Astrocyte (in vitro differentiated cells and primary cell): ENCODE measurements around the gene NHLRC4. TPM values are rescaled to one million over a fixed set of nuclear protein-coding genes. Genes with fewer than 3 reads are reported as not detected.

Source experiments
- DNase-seq: peaks from one replicate; pipeline ENCODE4 v3.0.0-alpha.2; 2010; ENCODE audit warnings: low read depth
- FAIRE-seq: peaks from 2 replicates; lab custom pipeline; 2011; peaks lifted over from hg19 to GRCh38; lab: Jason Lieb, UNC
- H2AFZ ChIP-seq: 2 replicates; pipeline ENCODE4 v1.6.0; 2012; ENCODE audit warnings: low read depth, low read length, inconsistent platforms
- H3K27ac ChIP-seq: 2 replicates; pipeline ENCODE4 v1.5.1; 2011; ENCODE audit warnings: low read depth, low read length, inconsistent platforms
- H3K27me3 ChIP-seq: 2 replicates; pipeline ENCODE4 v1.6.0; 2011; ENCODE audit warnings: low read length, inconsistent platforms; ENCODE audit not compliant: insufficient read depth
- H3K36me3 ChIP-seq: 2 replicates; pipeline ENCODE4 v1.5.1; 2011; ENCODE audit warnings: low read length, inconsistent platforms; ENCODE audit not compliant: insufficient read depth
- H3K4me1 ChIP-seq: 2 replicates; pipeline ENCODE4 v1.5.1; 2011; ENCODE audit warnings: low read length, inconsistent platforms; ENCODE audit not compliant: insufficient read depth
- H3K4me2 ChIP-seq: 2 replicates; pipeline ENCODE4 v1.6.0; 2012; ENCODE audit warnings: low read length, inconsistent platforms
- H3K4me3 ChIP-seq: 2 replicates; pipeline ENCODE4 v1.5.1; 2011; ENCODE audit warnings: low read depth, mild to moderate bottlenecking, low read length, inconsistent platforms; ENCODE audit not compliant: insufficient read depth
- H3K79me2 ChIP-seq: 2 replicates; pipeline ENCODE4 v1.6.0; 2012; ENCODE audit warnings: mild to moderate bottlenecking, low read length, inconsistent platforms; ENCODE audit not compliant: insufficient read depth
- H3K9ac ChIP-seq: 2 replicates; pipeline ENCODE4 v1.6.0; 2012; ENCODE audit warnings: mild to moderate bottlenecking, low read length, inconsistent platforms
- H3K9me3 ChIP-seq: 2 replicates; pipeline ENCODE4 v1.5.1; 2012; ENCODE audit warnings: low read depth, mild to moderate bottlenecking, low read length, inconsistent platforms; ENCODE audit not compliant: insufficient read depth
- H4K20me1 ChIP-seq: 2 replicates; pipeline ENCODE4 v1.6.0; 2012; ENCODE audit warnings: low read length, inconsistent platforms; ENCODE audit not compliant: insufficient read depth
- H3K27ac Mint-ChIP-seq: one replicate; pipeline ENCODE4 v1.8.0; 2021; ENCODE audit warnings: mild to moderate bottlenecking, mixed read lengths; ENCODE audit not compliant: unreplicated experiment
- H3K27me3 Mint-ChIP-seq: one replicate; pipeline ENCODE4 v1.8.0; 2021; ENCODE audit warnings: low read depth, mixed read lengths; ENCODE audit not compliant: unreplicated experiment
- H3K36me3 Mint-ChIP-seq: one replicate; pipeline ENCODE4 v1.8.0; 2021; ENCODE audit warnings: low read depth, mixed read lengths; ENCODE audit not compliant: unreplicated experiment
- H3K4me1 Mint-ChIP-seq: one replicate; pipeline ENCODE4 v1.8.0; 2021; ENCODE audit warnings: low read depth, mixed read lengths; ENCODE audit not compliant: unreplicated experiment
- H3K4me3 Mint-ChIP-seq: one replicate; pipeline ENCODE4 v1.8.0; 2021; ENCODE audit warnings: mild to moderate bottlenecking, moderate library complexity, mixed read lengths; ENCODE audit not compliant: unreplicated experiment
- H3K9me3 Mint-ChIP-seq: one replicate; pipeline ENCODE4 v1.8.0; 2021; ENCODE audit warnings: mild to moderate bottlenecking, mixed read lengths; ENCODE audit not compliant: unreplicated experiment
- EZH2 ChIP-seq: IDR thresholded peaks from 2 replicates; pipeline ENCODE4 v1.6.1; 2012; ENCODE audit warnings: mild to moderate bottlenecking, low read length, inconsistent platforms; ENCODE audit not compliant: insufficient read depth
- total RNA-seq: library from RNA; stranded (reverse); gene quantifications from 2 replicates; pipeline ENCODE4 v1.2.1, GENCODE V29; 2021
- TF ChIP-seq, protein P1 (sequence below): IDR thresholded peaks from 2 replicates; pipeline ENCODE4 v1.5.1; 2011; ENCODE audit warnings: low read depth, mild to moderate bottlenecking, inconsistent platforms, low read length, moderate library complexity; ENCODE audit not compliant: insufficient read depth

Gene NHLRC4
- total RNA-seq, 1 donor from 2014 or later: 0.73 TPM

GRCh38 chr16:606656-607307, 40.0 kb downstream of the NHLRC4 start:
- Histone ChIP-seq H3K27me3 (no peaks in the 10 kb centered on the region), H3K4me3 (no peak overlapping the region), H3K79me2 (peaks cover 41% of the 10 kb centered on the region), H3K36me3 (no peaks in the 10 kb centered on the region), H3K9ac (no peak overlapping the region), H4K20me1 (peaks cover 68% of the 10 kb centered on the region), H3K27ac (no peak overlapping the region), H3K4me1 (no peaks in the 10 kb centered on the region), H3K9me3 (no peaks in the 10 kb centered on the region), H2AFZ (no peak overlapping the region), H3K4me2 (no peak overlapping the region)
- H3K27ac Mint-ChIP-seq: no peak overlapping the region
- peaks cover 3% of the 10 kb centered on the region for H3K4me1 Mint-ChIP-seq
- no peak for FAIRE-seq
- peaks cover 9% of the 10 kb centered on the region for H3K9me3 Mint-ChIP-seq
- no peak overlapping the region for H3K4me3 Mint-ChIP-seq
- no peaks in the 10 kb centered on the region for H3K27me3 Mint-ChIP-seq
- no peak for TF ChIP-seq EZH2
- TF ChIP-seq, protein P1, sequence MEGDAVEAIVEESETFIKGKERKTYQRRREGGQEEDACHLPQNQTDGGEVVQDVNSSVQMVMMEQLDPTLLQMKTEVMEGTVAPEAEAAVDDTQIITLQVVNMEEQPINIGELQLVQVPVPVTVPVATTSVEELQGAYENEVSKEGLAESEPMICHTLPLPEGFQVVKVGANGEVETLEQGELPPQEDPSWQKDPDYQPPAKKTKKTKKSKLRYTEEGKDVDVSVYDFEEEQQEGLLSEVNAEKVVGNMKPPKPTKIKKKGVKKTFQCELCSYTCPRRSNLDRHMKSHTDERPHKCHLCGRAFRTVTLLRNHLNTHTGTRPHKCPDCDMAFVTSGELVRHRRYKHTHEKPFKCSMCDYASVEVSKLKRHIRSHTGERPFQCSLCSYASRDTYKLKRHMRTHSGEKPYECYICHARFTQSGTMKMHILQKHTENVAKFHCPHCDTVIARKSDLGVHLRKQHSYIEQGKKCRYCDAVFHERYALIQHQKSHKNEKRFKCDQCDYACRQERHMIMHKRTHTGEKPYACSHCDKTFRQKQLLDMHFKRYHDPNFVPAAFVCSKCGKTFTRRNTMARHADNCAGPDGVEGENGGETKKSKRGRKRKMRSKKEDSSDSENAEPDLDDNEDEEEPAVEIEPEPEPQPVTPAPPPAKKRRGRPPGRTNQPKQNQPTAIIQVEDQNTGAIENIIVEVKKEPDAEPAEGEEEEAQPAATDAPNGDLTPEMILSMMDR: no peak
- peaks cover 11% of the 10 kb centered on the region for H3K36me3 Mint-ChIP-seq
- no peak for DNase-seq

DNA sequence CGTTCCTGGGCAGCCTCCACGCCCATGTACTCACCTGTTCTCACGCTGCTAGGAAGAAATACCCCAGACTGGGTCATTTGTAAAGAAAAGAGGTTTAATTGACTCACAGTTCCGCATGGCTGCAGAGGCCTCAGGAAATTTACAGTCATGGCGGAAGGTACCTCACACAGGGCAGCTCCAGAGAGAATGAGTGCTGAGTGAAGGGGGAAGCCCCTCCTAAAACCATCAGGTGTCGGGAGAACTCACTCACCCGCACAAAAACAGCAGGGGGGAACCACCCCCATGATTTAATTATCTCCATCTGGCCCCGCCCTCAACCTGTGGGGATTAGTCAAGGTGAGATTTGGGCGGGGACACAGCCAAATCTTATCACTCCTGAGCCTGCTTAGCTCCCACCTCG, 41.2 kb downstream of the NHLRC4 start:
- H3K9me3 Mint-ChIP-seq: peaks cover 9% of the 10 kb centered on the region

GRCh38 chr16:609316-609715, 42.5 kb downstream of the NHLRC4 start:
- no peak for DNase-seq
- H3K4me1 ChIP-seq: no peaks in the 10 kb centered on the region
- H3K4me2 ChIP-seq: no peak overlapping the region
- H3K4me3 Mint-ChIP-seq: no peak overlapping the region
- no peaks in the 10 kb centered on the region for H3K27me3 ChIP-seq
- H3K27me3 Mint-ChIP-seq: no peaks in the 10 kb centered on the region
- no peaks in the 10 kb centered on the region for H3K9me3 ChIP-seq
- H3K4me3 ChIP-seq: no peak overlapping the region
- no peak for TF ChIP-seq EZH2
- TF ChIP-seq, protein P1: no peak
- H3K9ac ChIP-seq: no peak overlapping the region
- H3K4me1 Mint-ChIP-seq: peaks cover 3% of the 10 kb centered on the region
- no peak overlapping the region for H2AFZ ChIP-seq
- H4K20me1 ChIP-seq: peaks cover 57% of the 10 kb centered on the region
- no peak overlapping the region for H3K27ac Mint-ChIP-seq
- FAIRE-seq: no peak
- H3K36me3 ChIP-seq: no peaks in the 10 kb centered on the region
- peaks cover 36% of the 10 kb centered on the region for H3K79me2 ChIP-seq
- peaks cover 9% of the 10 kb centered on the region for H3K9me3 Mint-ChIP-seq
- no peak overlapping the region for H3K27ac ChIP-seq
- H3K36me3 Mint-ChIP-seq: peaks cover 18% of the 10 kb centered on the region

More for the DNA sequence above, 41.2 kb downstream of the NHLRC4 start:
- Mint-ChIP-seq H3K36me3 (peaks cover 11% of the 10 kb centered on the region), H3K4me3 (no peak overlapping the region), H3K4me1 (peaks cover 3% of the 10 kb centered on the region), H3K27me3 (no peaks in the 10 kb centered on the region), H3K27ac (no peak overlapping the region)
- DNase-seq: no peak
- Histone ChIP-seq H3K79me2 (peaks cover 36% of the 10 kb centered on the region), H3K27me3 (no peaks in the 10 kb centered on the region), H3K27ac (no peak overlapping the region), H2AFZ (no peak overlapping the region), H3K4me2 (no peak overlapping the region), H3K4me3 (no peak overlapping the region), H3K9ac (no peak overlapping the region), H3K4me1 (no peaks in the 10 kb centered on the region), H3K9me3 (no peaks in the 10 kb centered on the region), H3K36me3 (no peaks in the 10 kb centered on the region), H4K20me1 (peaks cover 61% of the 10 kb centered on the region)
- TF ChIP-seq, protein P1: no peak
- no peak for TF ChIP-seq EZH2
- FAIRE-seq: no peak
